MM.1S (cell line): Measurements from ENCODE around the gene RFC2.

ENCODE experiments used
- CTCF ChIP-seq: fragments of 300-600 bp; sonication (generic); IDR thresholded peaks from 2 replicates; pipeline ENCODE4 v1.5.1; 2016; ENCODE audit warnings: antibody characterized with exemption, low read length, mixed read lengths
- EZH2 ChIP-seq: fragments of 300-600 bp; sonication (generic); optimal IDR thresholded peaks from 2 replicates; pipeline ENCODE3; 2017; ENCODE audit warnings: low read depth, mild to moderate bottlenecking, antibody characterized with exemption, low read length, mixed read lengths

DNA sequence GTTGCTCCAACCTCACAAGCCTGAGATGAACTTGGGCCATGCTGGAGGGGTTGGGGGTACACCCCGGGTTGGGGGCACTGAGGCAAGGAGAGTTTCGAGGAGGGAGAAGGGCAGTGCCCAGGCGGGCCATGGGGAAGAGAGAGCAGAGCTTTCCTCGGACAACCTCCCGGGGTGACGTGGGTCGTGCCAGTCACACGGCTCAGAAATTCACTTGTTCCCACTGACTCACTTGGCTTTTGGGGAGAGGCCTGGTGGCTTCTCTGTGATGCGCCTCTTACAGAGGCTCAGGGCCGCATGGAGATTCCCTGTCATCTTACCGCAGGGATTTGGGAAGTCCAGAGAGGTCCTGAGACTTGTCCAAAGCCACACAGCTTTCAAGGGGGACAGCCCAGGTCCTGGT lies 41.5 kb downstream of the RFC2 start:
- TF ChIP-seq CTCF (no peak), EZH2 (no peak)
